ENCODE results near the gene AKNAD1. TPM values are rescaled to one million over a fixed set of nuclear protein-coding genes. Genes with fewer than 3 reads are reported as not detected.

The AKNAD1 gene
- polyA plus RNA-seq, 1 donor (not counting 4 experiments of a cell fraction or from before 2014, with no cell fraction given): 6.9 TPM

DNA sequence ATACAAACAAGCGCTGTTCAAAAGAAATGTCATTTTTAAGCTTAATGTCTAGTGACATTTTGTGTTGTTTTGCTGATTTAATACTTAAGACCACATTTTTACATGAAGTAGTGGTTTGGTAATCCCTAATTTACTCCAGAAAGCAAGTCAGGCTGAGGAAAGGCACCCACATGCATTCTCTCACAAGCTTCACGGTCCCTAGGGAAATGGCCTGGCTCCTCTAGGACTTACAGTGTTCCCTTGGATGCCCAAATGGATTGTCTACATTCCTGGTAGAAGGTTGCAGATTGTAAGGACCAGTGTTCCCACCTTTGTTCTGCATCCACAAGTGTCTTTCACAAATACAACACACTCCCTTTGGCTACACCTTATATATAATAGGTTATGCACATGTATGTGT lies 29.4 kb upstream of the AKNAD1 start:
- TF ChIP-seq, protein P1, sequence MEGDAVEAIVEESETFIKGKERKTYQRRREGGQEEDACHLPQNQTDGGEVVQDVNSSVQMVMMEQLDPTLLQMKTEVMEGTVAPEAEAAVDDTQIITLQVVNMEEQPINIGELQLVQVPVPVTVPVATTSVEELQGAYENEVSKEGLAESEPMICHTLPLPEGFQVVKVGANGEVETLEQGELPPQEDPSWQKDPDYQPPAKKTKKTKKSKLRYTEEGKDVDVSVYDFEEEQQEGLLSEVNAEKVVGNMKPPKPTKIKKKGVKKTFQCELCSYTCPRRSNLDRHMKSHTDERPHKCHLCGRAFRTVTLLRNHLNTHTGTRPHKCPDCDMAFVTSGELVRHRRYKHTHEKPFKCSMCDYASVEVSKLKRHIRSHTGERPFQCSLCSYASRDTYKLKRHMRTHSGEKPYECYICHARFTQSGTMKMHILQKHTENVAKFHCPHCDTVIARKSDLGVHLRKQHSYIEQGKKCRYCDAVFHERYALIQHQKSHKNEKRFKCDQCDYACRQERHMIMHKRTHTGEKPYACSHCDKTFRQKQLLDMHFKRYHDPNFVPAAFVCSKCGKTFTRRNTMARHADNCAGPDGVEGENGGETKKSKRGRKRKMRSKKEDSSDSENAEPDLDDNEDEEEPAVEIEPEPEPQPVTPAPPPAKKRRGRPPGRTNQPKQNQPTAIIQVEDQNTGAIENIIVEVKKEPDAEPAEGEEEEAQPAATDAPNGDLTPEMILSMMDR (optimal IDR thresholded peaks at IDR 0.05 in 1 of 3, IDR thresholded peaks at IDR 0.05 in 1 of 3, conservative IDR thresholded peaks at IDR 0.05 in 1 of 3; ENCODE audit: extremely low read depth in 1 of 3, insufficient read depth in 2 of 3, low read length in 3 of 3): no peak
- no peak for TF ChIP-seq EZH2 (IDR thresholded peaks at IDR 0.05; ENCODE audit: low read length)

DNA sequence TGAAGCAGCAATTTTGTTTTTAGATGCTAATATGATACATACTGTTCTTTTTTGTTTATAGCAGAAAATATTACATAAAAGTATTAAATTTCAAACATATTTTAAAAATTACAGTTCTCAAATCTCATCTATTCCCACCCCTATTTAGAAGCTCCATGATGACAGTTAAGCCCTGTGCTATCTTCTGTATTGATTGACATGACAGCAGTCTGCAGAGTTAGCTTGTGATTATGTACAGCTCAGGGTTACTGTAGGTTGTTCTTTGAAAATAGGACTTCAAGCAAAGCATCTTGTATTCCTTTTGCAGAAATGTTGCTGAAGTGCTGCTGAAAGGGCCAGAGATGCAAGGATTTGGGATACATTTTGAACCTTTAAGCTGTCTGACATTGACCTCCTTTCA lies 28.1 kb upstream of the AKNAD1 start:
- Histone ChIP-seq H3K9ac (ENCODE audit: control insufficient read depth, extremely low read depth, insufficient read depth, low read length) (no peak overlapping the region), H3K9me1 (ENCODE audit: control insufficient read depth, extremely low read depth, insufficient read depth, low read length) (no peaks in the 10 kb centered on the region), H3K4me3 (ENCODE audit: control insufficient read depth in 2 of 3, extremely low read depth in 1 of 3, insufficient read depth in 2 of 3, low read depth in 1 of 3, low read length in 3 of 3) (no peak overlapping the region), H3K4me1 (ENCODE audit: control insufficient read depth, extremely low read depth, insufficient read depth, low read length) (peaks cover 51% of the 10 kb centered on the region), H3K79me2 (ENCODE audit: control insufficient read depth, insufficient read depth, low read length) (peaks cover 83% of the 10 kb centered on the region), H3K4me2 (ENCODE audit: control insufficient read depth, extremely low read depth, insufficient read depth, low read depth, low read length) (no peak overlapping the region), H3K36me3 (ENCODE audit: control insufficient read depth in 2 of 2, extremely low read depth in 1 of 2, insufficient read depth in 2 of 2, low read length in 2 of 2) (peaks cover 2 to 19% of the 10 kb centered on the region in 2 experiments), H4K20me1 (ENCODE audit: control insufficient read depth, extremely low read depth, insufficient read depth, low read length) (no peaks in the 10 kb centered on the region), H2AFZ (ENCODE audit: control insufficient read depth, low read length) (no peak overlapping the region), H3K27ac (ENCODE audit: control insufficient read depth, insufficient read depth, low read length) (no peak overlapping the region), H3K27me3 (ENCODE audit: control insufficient read depth, extremely low read depth, insufficient read depth, low read length) (no peaks in the 10 kb centered on the region), H3K9me3 (ENCODE audit: control insufficient read depth, low read depth, low read length) (no peaks in the 10 kb centered on the region)
- FAIRE-seq (no peak), DNase-seq (ENCODE audit: low read depth, low spot score) (no peak)
- dilution Hi-C loops (cut with MboI; ENCODE audit: extremely low pct_ligation_motif_present, low sequenced_read_pairs): no loop called here
- TF ChIP-seq EZH2 (IDR thresholded peaks at IDR 0.05; ENCODE audit: low read length): no peak

More for the DNA sequence above, 29.4 kb upstream of the AKNAD1 start:
- peak overlapping the region; percentile 27 for H3K27ac ChIP-seq (ENCODE audit: control insufficient read depth, insufficient read depth, low read length)
- no peaks in the 10 kb centered on the region for H3K9me1 ChIP-seq (ENCODE audit: control insufficient read depth, extremely low read depth, insufficient read depth, low read length)
- no peak overlapping the region for H2AFZ ChIP-seq (ENCODE audit: control insufficient read depth, low read length)
- H3K9me3 ChIP-seq (ENCODE audit: control insufficient read depth, low read depth, low read length): no peaks in the 10 kb centered on the region
- DNase-seq (ENCODE audit: low read depth, low spot score) (no peak), FAIRE-seq (no peak)
- H4K20me1 ChIP-seq (ENCODE audit: control insufficient read depth, extremely low read depth, insufficient read depth, low read length): no peaks in the 10 kb centered on the region
- peaks cover 83% of the 10 kb centered on the region for H3K79me2 ChIP-seq (ENCODE audit: control insufficient read depth, insufficient read depth, low read length)
- H3K9ac ChIP-seq (ENCODE audit: control insufficient read depth, extremely low read depth, insufficient read depth, low read length): peak overlapping the region; percentile 13
- dilution Hi-C loops (cut with MboI; ENCODE audit: extremely low pct_ligation_motif_present, low sequenced_read_pairs): no loop called here
- peaks cover 2 to 19% of the 10 kb centered on the region in 2 experiments for H3K36me3 ChIP-seq (ENCODE audit: control insufficient read depth in 2 of 2, extremely low read depth in 1 of 2, insufficient read depth in 2 of 2, low read length in 2 of 2)
- H3K4me2 ChIP-seq (ENCODE audit: control insufficient read depth, extremely low read depth, insufficient read depth, low read depth, low read length): peak overlapping the region; percentile 18
- H3K4me1 ChIP-seq (ENCODE audit: control insufficient read depth, extremely low read depth, insufficient read depth, low read length): peaks cover 45% of the 10 kb centered on the region
- H3K27me3 ChIP-seq (ENCODE audit: control insufficient read depth, extremely low read depth, insufficient read depth, low read length): no peaks in the 10 kb centered on the region
- no peak overlapping the region for H3K4me3 ChIP-seq (ENCODE audit: control insufficient read depth in 2 of 3, extremely low read depth in 1 of 3, insufficient read depth in 2 of 3, low read depth in 1 of 3, low read length in 3 of 3)

DNA sequence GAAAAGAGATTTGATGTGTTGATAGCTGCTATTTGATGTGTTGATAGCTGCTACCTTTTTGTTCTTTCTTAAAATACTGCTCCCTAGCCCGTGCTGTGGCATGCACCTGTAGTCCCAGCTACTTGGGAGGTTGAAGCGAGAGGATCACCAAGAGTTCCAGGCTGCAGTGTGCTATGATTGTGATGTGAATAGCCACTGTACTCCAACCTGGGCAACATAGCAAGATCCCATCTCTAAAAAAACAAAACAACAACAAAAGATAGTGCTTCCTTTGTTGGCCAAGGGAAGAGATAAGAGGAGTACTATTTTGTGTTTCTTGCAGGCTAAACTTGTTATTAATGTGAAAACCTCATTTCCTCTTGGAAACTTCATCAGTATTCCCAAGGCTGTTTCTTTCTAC lies 25.9 kb upstream of the AKNAD1 start:
- H3K9ac ChIP-seq (ENCODE audit: control insufficient read depth, extremely low read depth, insufficient read depth, low read length): no peak overlapping the region
- no peaks in the 10 kb centered on the region for H4K20me1 ChIP-seq (ENCODE audit: control insufficient read depth, extremely low read depth, insufficient read depth, low read length)
- no peak for TF ChIP-seq EZH2 (IDR thresholded peaks at IDR 0.05; ENCODE audit: low read length)
- TF ChIP-seq, protein P1 (optimal IDR thresholded peaks at IDR 0.05 in 1 of 3, IDR thresholded peaks at IDR 0.05 in 1 of 3, conservative IDR thresholded peaks at IDR 0.05 in 1 of 3; ENCODE audit: extremely low read depth in 1 of 3, insufficient read depth in 2 of 3, low read length in 3 of 3): no peak
- peak overlapping the region; percentile 6 for H3K4me2 ChIP-seq (ENCODE audit: control insufficient read depth, extremely low read depth, insufficient read depth, low read depth, low read length)
- dilution Hi-C loops (cut with MboI; ENCODE audit: extremely low pct_ligation_motif_present, low sequenced_read_pairs): no loop called here
- H3K27ac ChIP-seq (ENCODE audit: control insufficient read depth, insufficient read depth, low read length): no peak overlapping the region
- FAIRE-seq (no peak), DNase-seq (ENCODE audit: low read depth, low spot score) (no peak)
- peaks cover 44% of the 10 kb centered on the region for H3K4me1 ChIP-seq (ENCODE audit: control insufficient read depth, extremely low read depth, insufficient read depth, low read length)
- no peak overlapping the region for H3K4me3 ChIP-seq (ENCODE audit: control insufficient read depth in 2 of 3, extremely low read depth in 1 of 3, insufficient read depth in 2 of 3, low read depth in 1 of 3, low read length in 3 of 3)
- H3K9me3 ChIP-seq (ENCODE audit: control insufficient read depth, low read depth, low read length): no peaks in the 10 kb centered on the region
- H3K27me3 ChIP-seq (ENCODE audit: control insufficient read depth, extremely low read depth, insufficient read depth, low read length): no peaks in the 10 kb centered on the region
- peaks cover 2 to 19% of the 10 kb centered on the region in 2 experiments for H3K36me3 ChIP-seq (ENCODE audit: control insufficient read depth in 2 of 2, extremely low read depth in 1 of 2, insufficient read depth in 2 of 2, low read length in 2 of 2)
- H3K79me2 ChIP-seq (ENCODE audit: control insufficient read depth, insufficient read depth, low read length): peaks cover 90% of the 10 kb centered on the region
- no peaks in the 10 kb centered on the region for H3K9me1 ChIP-seq (ENCODE audit: control insufficient read depth, extremely low read depth, insufficient read depth, low read length)
- no peak overlapping the region for H2AFZ ChIP-seq (ENCODE audit: control insufficient read depth, low read length)
